CD8-positive, alpha-beta memory T cell (primary cell): ENCODE results near the gene CLIP1. TPM values are rescaled to one million over a fixed set of nuclear protein-coding genes. Genes with fewer than 3 reads are reported as not detected.

Source experiments
- CTCF ChIA-PET: fragments of 350-600 bp; sonication (Branson Sonifier 250); formaldehyde crosslinking; loops from one replicate; lab custom pipeline; 2021; ENCODE audit warnings: antibody characterized with exemption; lab: Charles Lee
- POLR2A ChIA-PET: fragments of 350-600 bp; sonication (Branson Sonifier 250); formaldehyde crosslinking; loops from one replicate; lab custom pipeline; 2021; ENCODE audit warnings: antibody characterized with exemption; lab: Charles Lee
- DNase-seq, 5 donors: peaks; one replicate each; pipeline versions ENCODE4 v3.0.0 to v3.0.0-alpha.2; 2020 to 2022; ENCODE audit warnings: mixed read lengths in 1 of 5
- H3K27ac ChIP-seq: one replicate; pipeline ENCODE4 v1.7.0; 2013; ENCODE audit warnings: low read depth, mild to moderate bottlenecking, low read length, moderate library complexity
- H3K27me3 ChIP-seq: 2 replicates; pipeline ENCODE4 v1.7.0; 2013; ENCODE audit warnings: low read length, mild to moderate bottlenecking; ENCODE audit not compliant: insufficient read depth, poor library complexity, severe bottlenecking
- H3K36me3 ChIP-seq: 2 replicates; pipeline ENCODE4 v1.7.0; 2013; ENCODE audit warnings: mild to moderate bottlenecking, low read length, moderate library complexity; ENCODE audit not compliant: insufficient read depth
- H3K4me1 ChIP-seq: 2 replicates; pipeline ENCODE4 v1.7.0; 2013; ENCODE audit warnings: mild to moderate bottlenecking, low read length, moderate library complexity; ENCODE audit not compliant: insufficient read depth
- H3K4me3 ChIP-seq: 2 replicates; pipeline ENCODE4 v1.7.0; 2013; ENCODE audit warnings: mild to moderate bottlenecking, low read length
- H3K9me3 ChIP-seq: 2 replicates; pipeline ENCODE4 v1.7.0; 2013; ENCODE audit warnings: mild to moderate bottlenecking, low read length
- H3K27ac Mint-ChIP-seq, 8 donors: one replicate each; pipeline ENCODE4 v1.8.0; 2020 to 2021; ENCODE audit warnings: mixed read lengths in 8 of 8, mild to moderate bottlenecking in 6 of 8, inconsistent platforms in 3 of 8, moderate library complexity in 3 of 8
- H3K27me3 Mint-ChIP-seq, 2 donors: one replicate each; pipeline ENCODE4 v1.8.0; 2020 to 2021; ENCODE audit warnings: mixed read lengths in 2 of 2, mild to moderate bottlenecking in 1 of 2, moderate library complexity in 1 of 2
- H3K36me3 Mint-ChIP-seq, 3 donors: one replicate each; pipeline ENCODE4 v1.8.0; 2020 to 2021; ENCODE audit warnings: mixed read lengths in 3 of 3, inconsistent platforms in 1 of 3, mild to moderate bottlenecking in 1 of 3
- H3K4me1 Mint-ChIP-seq, 3 donors: one replicate each; pipeline ENCODE4 v1.8.0; 2020 to 2021; ENCODE audit warnings: mixed read lengths in 3 of 3, inconsistent platforms in 1 of 3, mild to moderate bottlenecking in 1 of 3
- H3K4me3 Mint-ChIP-seq, 7 donors: one replicate each; pipeline ENCODE4 v1.8.0; 2020 to 2021; ENCODE audit warnings: mixed read lengths in 7 of 7, mild to moderate bottlenecking in 6 of 7, moderate library complexity in 4 of 7, inconsistent platforms in 2 of 7
- H3K9me3 Mint-ChIP-seq, 5 donors: one replicate each; pipeline ENCODE4 v1.8.0; 2020 to 2022; ENCODE audit warnings: mixed read lengths in 5 of 5, mild to moderate bottlenecking in 3 of 5, moderate library complexity in 2 of 5, inconsistent platforms in 1 of 5
- polyA plus RNA-seq: library from polyadenylated mRNA; unstranded; fragments of 300-500 nt; fragmentation: Illumina TruSeq; gene quantifications from one replicate; pipeline ENCODE4 v1.2.3, GENCODE V29; 2021
- total RNA-seq, 2 experiments: library from RNA; stranded (reverse); gene quantifications; one replicate each; pipeline ENCODE4 v1.2.3, GENCODE V29; 2021

The CLIP1 gene
- total and polyA plus RNA-seq, 3 experiments from 2014 or later: 27.3 to 48.2 (median 43.9) TPM

DNA sequence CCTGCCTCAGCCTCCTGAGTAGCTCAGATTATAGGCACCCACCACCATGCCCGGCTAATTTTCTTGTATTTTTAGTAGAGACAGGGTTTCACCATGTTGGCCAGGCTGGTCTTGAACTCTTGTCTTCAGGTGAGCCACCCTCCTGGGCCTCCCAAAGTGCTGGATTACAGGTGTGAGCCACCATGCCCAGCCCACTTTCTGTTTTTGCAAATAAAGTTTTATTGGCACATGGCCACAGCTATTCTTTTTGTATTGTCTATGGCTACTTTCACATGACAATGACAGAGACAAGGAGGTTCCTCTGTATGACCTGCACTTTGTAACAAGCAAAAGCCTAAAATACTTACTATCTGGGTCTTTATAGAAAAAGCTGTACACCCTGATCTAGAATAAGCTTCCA is 176.9 kb downstream of the CLIP1 start:
- H3K27ac Mint-ChIP-seq: peak overlapping the region; percentile 83 to 94 (median 88)
- H3K4me1 Mint-ChIP-seq: peaks cover 30 to 45% (median 43%) of the 10 kb centered on the region in 3 donors
- DNase-seq: no peak
- ChIA-PET CTCF (interaction anchor here (0.7 to 2.6 kb wide), 10 partner anchors 11 to 110 kb away, joined by 3 to 43 read pairs (median 5); partner anchors contain the start of gene DIABLO), POLR2A (interaction anchor here (1.0 to 3.7 kb wide), 6 partner anchors 16 to 256 kb away, joined by 3 to 90 read pairs (median 8); partner anchors contain the start of genes B3GNT4, DIABLO, VPS33A and ZCCHC8)
- Histone ChIP-seq H3K27ac (peak overlapping the region; percentile 45), H3K36me3 (peaks cover 21% of the 10 kb centered on the region), H3K4me1 (peaks cover 35% of the 10 kb centered on the region), H3K27me3 (no peaks in the 10 kb centered on the region), H3K9me3 (no peaks in the 10 kb centered on the region), H3K4me3 (peak overlapping the region; percentile 56)
- H3K4me3 Mint-ChIP-seq: peak overlapping the region; percentile 82 to 92 (median 88)
- H3K9me3 Mint-ChIP-seq: no peaks in the 10 kb centered on the region
- peaks cover 2 to 52% (median 14%) of the 10 kb centered on the region in 3 donors for H3K36me3 Mint-ChIP-seq
- H3K27me3 Mint-ChIP-seq: no peaks in the 10 kb centered on the region

DNA sequence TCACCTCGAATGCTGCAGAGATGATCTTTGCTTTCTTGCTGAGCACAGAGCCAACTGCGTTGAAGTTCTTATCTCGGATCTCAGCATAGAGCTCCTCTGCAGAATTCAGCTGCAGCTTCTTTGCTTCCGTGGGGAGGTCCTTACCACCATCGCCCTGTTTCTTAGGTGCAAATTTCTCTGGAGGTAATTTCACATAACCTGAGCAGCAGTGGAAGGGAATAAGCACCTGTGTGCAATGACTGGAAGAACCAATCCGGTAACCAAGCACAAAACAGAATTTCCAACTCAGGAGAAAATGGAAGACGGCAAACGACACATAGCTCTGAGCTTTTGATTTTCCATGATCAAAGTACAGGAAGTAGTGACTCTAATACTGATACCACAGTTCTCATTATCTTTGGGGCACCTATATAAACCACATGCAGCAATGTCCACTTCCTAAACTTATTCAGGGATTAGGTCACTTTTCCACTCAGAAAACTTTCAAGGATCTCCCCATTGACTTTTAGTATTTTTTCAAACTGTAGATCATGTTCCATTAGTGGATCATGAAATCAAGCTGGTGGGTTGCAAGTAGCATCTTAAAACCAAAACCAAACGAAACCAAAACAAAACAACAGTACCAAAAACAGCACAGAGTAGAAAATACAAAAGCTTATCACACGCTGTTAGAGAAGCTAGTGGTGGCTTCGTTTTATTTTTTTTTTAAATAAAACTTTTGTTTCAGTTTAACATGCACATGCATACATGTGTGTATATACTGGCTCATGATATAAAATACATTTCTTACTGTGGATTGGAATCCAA is 177.7 kb downstream of the CLIP1 start:
- Histone ChIP-seq H3K9me3 (no peaks in the 10 kb centered on the region), H3K27me3 (no peaks in the 10 kb centered on the region), H3K27ac (peak overlapping the region; percentile 45), H3K36me3 (peaks cover 14% of the 10 kb centered on the region), H3K4me3 (peak overlapping the region; percentile 56), H3K4me1 (peaks cover 35% of the 10 kb centered on the region)
- Mint-ChIP-seq H3K4me1 (peaks cover 33 to 52% (median 51%) of the 10 kb centered on the region in 3 donors), H3K4me3 (peak overlapping the region; percentile 82 to 92 (median 88)), H3K9me3 (no peaks in the 10 kb centered on the region), H3K27me3 (no peaks in the 10 kb centered on the region), H3K36me3 (peaks cover 4 to 52% (median 16%) of the 10 kb centered on the region in 3 donors), H3K27ac (peak overlapping the region; percentile 84 to 98 (median 94))
- ChIA-PET CTCF (interaction anchor here (0.7 to 2.6 kb wide), 9 partner anchors 14 to 111 kb away, joined by 3 to 43 read pairs (median 5); partner anchors contain the start of gene DIABLO), POLR2A (interaction anchor here (0.9 to 3.7 kb wide), 8 partner anchors 11 to 455 kb away, joined by 3 to 90 read pairs (median 6); partner anchors contain the start of genes B3GNT4, DIABLO, VPS33A and ZCCHC8)
- peak in 2 of 5 donors; percentile 5 to 64 for DNase-seq

DNA sequence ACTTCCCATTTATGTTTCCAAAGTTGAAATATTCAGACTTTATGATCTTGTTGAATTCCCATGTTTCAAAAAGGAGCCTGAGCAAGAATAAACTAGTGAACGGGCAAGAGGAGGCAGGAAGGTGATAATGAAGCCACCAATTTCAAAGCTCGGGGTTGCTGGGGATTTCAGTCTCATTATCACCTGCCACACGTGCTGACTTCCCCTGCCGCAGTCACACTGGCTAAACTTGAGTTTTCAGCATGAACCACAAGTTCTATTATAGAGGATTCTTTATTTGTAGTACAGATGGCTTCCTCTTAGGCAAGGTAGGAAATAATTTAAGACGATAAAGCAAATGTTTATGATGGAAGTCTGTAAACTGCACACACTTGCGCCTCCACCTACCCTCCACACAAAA is 178.5 kb downstream of the CLIP1 start:
- CTCF ChIA-PET: interaction anchor here (1.5 to 2.6 kb wide), 3 partner anchors 17 to 23 kb away, joined by 5 to 43 read pairs (median 14); partner anchors contain the start of gene DIABLO
- POLR2A ChIA-PET: interaction anchor here (1.3 to 3.7 kb wide), 5 partner anchors 10 to 257 kb away, joined by 3 to 90 read pairs (median 13); partner anchors contain the start of genes DIABLO, VPS33A and ZCCHC8
- DNase-seq: peak in 2 of 5 donors; percentile 26 to 55
- H3K36me3 ChIP-seq: peaks cover 9% of the 10 kb centered on the region
- peak overlapping the region; percentile 56 for H3K4me3 ChIP-seq
- Mint-ChIP-seq H3K27me3 (no peaks in the 10 kb centered on the region), H3K4me3 (peak overlapping the region; percentile 82 to 92 (median 88)), H3K27ac (peak overlapping the region; percentile 84 to 98 (median 94)), H3K4me1 (peaks cover 33 to 57% (median 55%) of the 10 kb centered on the region in 3 donors), H3K36me3 (peaks cover 5 to 49% (median 16%) of the 10 kb centered on the region in 3 donors), H3K9me3 (no peaks in the 10 kb centered on the region)
- peak overlapping the region; percentile 45 for H3K27ac ChIP-seq
- peaks cover 35% of the 10 kb centered on the region for H3K4me1 ChIP-seq
- H3K9me3 ChIP-seq: no peaks in the 10 kb centered on the region
- H3K27me3 ChIP-seq: no peaks in the 10 kb centered on the region

DNA sequence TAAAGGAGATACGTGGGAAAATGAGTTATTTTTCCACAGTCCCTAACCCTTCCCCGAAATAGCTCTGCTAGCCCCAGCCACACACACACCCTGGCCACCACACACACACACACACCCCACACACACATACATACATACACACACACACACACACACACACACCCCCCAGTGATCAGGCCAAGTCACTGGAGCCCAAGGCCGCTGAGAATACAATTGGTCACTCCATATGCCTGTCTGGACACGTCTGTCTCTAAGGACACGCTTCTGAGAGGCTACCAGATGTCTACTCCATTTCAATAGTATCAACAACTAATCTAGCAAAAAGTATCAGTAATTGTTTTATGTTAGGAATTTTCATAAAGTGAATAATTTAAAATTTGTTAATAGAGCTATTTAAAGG is 183.6 kb downstream of the CLIP1 start:
- H3K36me3 Mint-ChIP-seq: peaks cover 21 to 67% (median 25%) of the 10 kb centered on the region in 3 donors
- POLR2A ChIA-PET: no interaction called here
- CTCF ChIA-PET: interaction anchor here (0.7 to 3.4 kb wide), 2 partner anchors 12 to 28 kb away, joined by 3 to 9 read pairs; partner anchors contain the start of gene DIABLO
- peaks cover 18% of the 10 kb centered on the region for H3K4me1 ChIP-seq
- H3K4me3 ChIP-seq: no peak overlapping the region
- H3K9me3 ChIP-seq: no peaks in the 10 kb centered on the region
- DNase-seq: no peak
- peaks cover 15 to 39% (median 37%) of the 10 kb centered on the region in 3 donors for H3K4me1 Mint-ChIP-seq
- H3K36me3 ChIP-seq: peaks cover 43% of the 10 kb centered on the region
- no peak overlapping the region for H3K27ac ChIP-seq
- no peak overlapping the region for H3K4me3 Mint-ChIP-seq
- H3K27me3 Mint-ChIP-seq: no peaks in the 10 kb centered on the region
- H3K9me3 Mint-ChIP-seq: no peaks in the 10 kb centered on the region
- H3K27ac Mint-ChIP-seq: peak overlapping the region in 3 of 8 donors; percentile 46 to 58 (median 50)
- no peaks in the 10 kb centered on the region for H3K27me3 ChIP-seq

DNA sequence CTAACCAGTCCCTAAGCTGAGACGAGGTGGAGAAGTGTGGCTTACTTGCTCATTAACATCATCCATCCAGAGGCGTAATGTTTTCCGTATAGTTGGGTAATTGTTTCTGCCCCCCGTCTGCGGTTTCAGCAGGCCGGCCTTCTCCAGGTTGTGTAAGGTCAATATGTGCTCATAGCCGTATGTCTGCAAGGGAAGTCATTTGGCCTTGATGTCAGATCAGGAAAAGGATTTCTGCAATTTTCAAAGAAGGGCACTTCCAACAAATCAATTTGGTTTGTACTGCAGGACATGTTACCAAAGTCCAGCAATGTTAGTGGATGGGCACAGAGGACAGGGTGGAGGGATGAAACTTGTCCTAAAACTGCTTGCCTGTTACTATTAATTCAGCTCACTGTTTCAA is 186.7 kb downstream of the CLIP1 start:
- no peak for DNase-seq
- H3K36me3 ChIP-seq: peaks cover 61% of the 10 kb centered on the region
- H3K27ac ChIP-seq: no peak overlapping the region
- no peaks in the 10 kb centered on the region for H3K27me3 ChIP-seq
- Mint-ChIP-seq H3K36me3 (peaks cover 30 to 82% (median 32%) of the 10 kb centered on the region in 3 donors), H3K27ac (no peak overlapping the region), H3K9me3 (no peaks in the 10 kb centered on the region), H3K27me3 (no peaks in the 10 kb centered on the region), H3K4me3 (no peak overlapping the region), H3K4me1 (peaks cover 5 to 21% (median 18%) of the 10 kb centered on the region in 3 donors)
- H3K4me1 ChIP-seq: no peaks in the 10 kb centered on the region
- CTCF ChIA-PET: interaction anchor here (0.9 to 1.5 kb wide), 2 partner anchors 13 to 31 kb away, joined by 3 to 4 read pairs; no protein-coding TSS in a partner anchor
- H3K4me3 ChIP-seq: no peak overlapping the region
- POLR2A ChIA-PET: interaction anchor here (0.6 kb wide), 1 partner anchor 347 kb away, joined by 3 read pairs; the partner anchor contains the start of gene PSMD9
- no peaks in the 10 kb centered on the region for H3K9me3 ChIP-seq

DNA sequence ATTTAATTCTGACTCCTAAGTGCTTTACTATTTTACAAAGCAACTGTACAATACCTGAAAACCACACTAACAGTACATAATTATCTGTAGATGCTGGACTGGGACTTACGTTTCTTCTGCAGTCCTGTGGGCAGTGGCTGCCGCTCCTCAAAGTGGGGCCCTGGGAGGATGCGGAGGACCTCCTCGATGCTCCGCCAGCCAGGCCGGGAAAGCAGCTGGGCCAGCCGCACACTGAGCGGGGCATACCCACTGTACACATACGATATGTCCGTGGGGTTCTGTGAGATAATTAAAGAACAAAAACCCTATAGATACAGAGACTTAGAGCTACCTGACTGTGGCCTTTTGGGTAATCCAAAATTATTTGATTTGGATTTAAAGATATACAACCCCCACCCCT is 189.8 kb downstream of the CLIP1 start:
- Mint-ChIP-seq H3K4me3 (peak overlapping the region in 1 of 7 donors; percentile 62), H3K27me3 (no peaks in the 10 kb centered on the region), H3K36me3 (peaks cover 20 to 74% (median 26%) of the 10 kb centered on the region in 3 donors), H3K27ac (peak overlapping the region in 1 of 8 donors; percentile 58), H3K4me1 (peaks cover 14 to 17% (median 17%) of the 10 kb centered on the region in 3 donors), H3K9me3 (no peaks in the 10 kb centered on the region)
- no peaks in the 10 kb centered on the region for H3K9me3 ChIP-seq
- H3K36me3 ChIP-seq: peaks cover 52% of the 10 kb centered on the region
- no peak for DNase-seq
- no peak overlapping the region for H3K4me3 ChIP-seq
- H3K27me3 ChIP-seq: no peaks in the 10 kb centered on the region
- POLR2A ChIA-PET: no interaction called here
- no peak overlapping the region for H3K27ac ChIP-seq
- CTCF ChIA-PET: no interaction called here
- peaks cover 8% of the 10 kb centered on the region for H3K4me1 ChIP-seq

DNA sequence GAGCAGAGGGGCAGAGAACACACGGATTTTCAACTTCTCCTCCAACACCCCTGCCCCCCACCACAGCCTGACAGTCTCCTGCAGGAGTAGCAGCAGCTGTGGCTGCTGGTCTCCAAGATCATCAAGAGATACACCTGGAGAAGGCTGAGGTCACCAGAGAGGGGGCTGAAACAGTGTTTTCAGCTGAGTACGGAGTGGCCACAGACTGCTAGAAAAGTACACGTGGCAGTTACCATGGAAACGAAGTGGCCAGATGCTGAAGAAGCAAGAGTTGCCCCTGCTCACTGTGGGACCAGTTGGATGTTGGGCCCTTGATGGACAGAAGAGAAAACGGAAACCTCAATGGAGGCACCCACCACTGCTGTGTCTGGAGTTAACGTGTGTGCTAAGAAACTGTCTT is 191.7 kb downstream of the CLIP1 start:
- H3K36me3 Mint-ChIP-seq: peaks cover 13 to 64% (median 24%) of the 10 kb centered on the region in 3 donors
- H3K27me3 ChIP-seq: no peaks in the 10 kb centered on the region
- H3K27ac Mint-ChIP-seq: no peak overlapping the region
- CTCF ChIA-PET: interaction anchor here (1.3 kb wide), 1 partner anchor 14 kb away, joined by 5 read pairs; no protein-coding TSS in a partner anchor
- peaks cover 25 to 31% (median 28%) of the 10 kb centered on the region in 3 donors for H3K4me1 Mint-ChIP-seq
- H3K36me3 ChIP-seq: peaks cover 42% of the 10 kb centered on the region
- H3K4me1 ChIP-seq: peaks cover 19% of the 10 kb centered on the region
- H3K9me3 Mint-ChIP-seq: no peaks in the 10 kb centered on the region
- H3K9me3 ChIP-seq: no peaks in the 10 kb centered on the region
- H3K27me3 Mint-ChIP-seq: no peaks in the 10 kb centered on the region
- no peak overlapping the region for H3K27ac ChIP-seq
- POLR2A ChIA-PET: no interaction called here
- no peak for DNase-seq
- H3K4me3 Mint-ChIP-seq: no peak overlapping the region
- no peak overlapping the region for H3K4me3 ChIP-seq
